ENCODE results near the gene PTPN14.

The PTPN14 gene

GRCh38 chr1:214391873-214392645 is 159.3 kb downstream of the PTPN14 start:
- no peak overlapping the region for H3K4me3 ChIP-seq (ENCODE audit: low read depth, low read length)
- H3K18ac ChIP-seq (ENCODE audit: low read length): no peak overlapping the region
- no peak overlapping the region for H3K4ac ChIP-seq (ENCODE audit: low read depth, low read length)
- H3K9ac ChIP-seq (ENCODE audit: low read length): no peak overlapping the region
- no peak overlapping the region for H4K12ac ChIP-seq (ENCODE audit: low read depth, low read length)
- no peak for DNase-seq
- H3K14ac ChIP-seq (ENCODE audit: low read length): no peak overlapping the region
- no peak overlapping the region for H3K4me2 ChIP-seq (ENCODE audit: low read length)
- no peak overlapping the region for H2AK5ac ChIP-seq (ENCODE audit: low read length)
- no peak overlapping the region for H3K27ac ChIP-seq (ENCODE audit: low read depth, low read length)
- peaks cover 23 to 36% of the 10 kb centered on the region in 2 experiments for H3K36me3 ChIP-seq (ENCODE audit: control insufficient read depth in 1 of 2, insufficient read depth in 2 of 2, low read length in 2 of 2)
- H3K27me3 ChIP-seq (ENCODE audit: insufficient read depth, low read length): no peaks in the 10 kb centered on the region
- no peak overlapping the region for H4K8ac ChIP-seq (ENCODE audit: low read depth, low read length)
- H2BK12ac ChIP-seq (ENCODE audit: low read length): no peak overlapping the region
- no peaks in the 10 kb centered on the region for H3K9me3 ChIP-seq (ENCODE audit: insufficient read depth, low read depth, low read length)
- no CpG with 5 or more reads among the region's 12 CpGs for WGBS (ENCODE audit: extremely low coverage, insufficient coverage, insufficient read length)
- no peak overlapping the region for H3K23ac ChIP-seq (ENCODE audit: low read length)
- no peaks in the 10 kb centered on the region for H3K79me1 ChIP-seq (ENCODE audit: low read length)
- H3K79me2 ChIP-seq (ENCODE audit: control insufficient read depth, insufficient read depth, low read length, poor library complexity): no peaks in the 10 kb centered on the region
- no peak overlapping the region for H2AFZ ChIP-seq (ENCODE audit: insufficient read depth, low read length, poor library complexity)
- H2BK5ac ChIP-seq (ENCODE audit: low read depth, low read length, poor library complexity): no peak overlapping the region
- no peak overlapping the region for H4K91ac ChIP-seq (ENCODE audit: low read depth, low read length)
- H3K4me1 ChIP-seq (ENCODE audit: control insufficient read depth in 1 of 2, insufficient read depth in 2 of 2, low read length in 2 of 2): peaks cover 0 to 4% of the 10 kb centered on the region in 2 experiments
- no peak overlapping the region for H2BK120ac ChIP-seq (ENCODE audit: insufficient read depth, low read length, poor library complexity)

GRCh38 chr1:214389734-214390133 is 161.7 kb downstream of the PTPN14 start:
- Histone ChIP-seq H2BK5ac (ENCODE audit: low read depth, low read length, poor library complexity) (no peak overlapping the region), H3K18ac (ENCODE audit: low read length) (no peak overlapping the region), H3K14ac (ENCODE audit: low read length) (no peak overlapping the region), H3K9me3 (ENCODE audit: insufficient read depth, low read depth, low read length) (no peaks in the 10 kb centered on the region), H3K4ac (ENCODE audit: low read depth, low read length) (no peak overlapping the region), H3K4me1 (ENCODE audit: control insufficient read depth in 1 of 2, insufficient read depth in 2 of 2, low read length in 2 of 2) (peaks cover 0 to 4% of the 10 kb centered on the region in 2 experiments), H2BK12ac (ENCODE audit: low read length) (no peak overlapping the region), H3K27me3 (ENCODE audit: insufficient read depth, low read length) (no peaks in the 10 kb centered on the region), H4K12ac (ENCODE audit: low read depth, low read length) (no peak overlapping the region), H3K79me1 (ENCODE audit: low read length) (peaks cover 1% of the 10 kb centered on the region), H3K9ac (ENCODE audit: low read length) (no peak overlapping the region), H3K79me2 (ENCODE audit: control insufficient read depth, insufficient read depth, low read length, poor library complexity) (no peaks in the 10 kb centered on the region), H3K27ac (ENCODE audit: low read depth, low read length) (no peak overlapping the region), H2AFZ (ENCODE audit: insufficient read depth, low read length, poor library complexity) (no peak overlapping the region), H3K23ac (ENCODE audit: low read length) (no peak overlapping the region), H3K4me2 (ENCODE audit: low read length) (no peak overlapping the region), H4K91ac (ENCODE audit: low read depth, low read length) (no peak overlapping the region), H3K36me3 (ENCODE audit: control insufficient read depth in 1 of 2, insufficient read depth in 2 of 2, low read length in 2 of 2) (peaks cover 26 to 39% of the 10 kb centered on the region in 2 experiments), H3K4me3 (ENCODE audit: low read depth, low read length) (no peak overlapping the region), H2BK120ac (ENCODE audit: insufficient read depth, low read length, poor library complexity) (no peak overlapping the region), H2AK5ac (ENCODE audit: low read length) (no peak overlapping the region), H4K8ac (ENCODE audit: low read depth, low read length) (no peak overlapping the region)
- WGBS (ENCODE audit: extremely low coverage, insufficient coverage, insufficient read length): no CpG with 5 or more reads among the region's 4 CpGs
- DNase-seq: no peak

- H2AK5ac ChIP-seq (ENCODE audit: low read length): no peak overlapping the region
- no CpG with 5 or more reads among the region's 14 CpGs for WGBS (ENCODE audit: extremely low coverage, insufficient coverage, insufficient read length)
- peak overlapping the region; percentile 8 for H3K27ac ChIP-seq (ENCODE audit: low read depth, low read length)
- H4K91ac ChIP-seq (ENCODE audit: low read depth, low read length): no peak overlapping the region
- peaks cover 36 to 41% of the 10 kb centered on the region in 2 experiments for H3K36me3 ChIP-seq (ENCODE audit: control insufficient read depth in 1 of 2, insufficient read depth in 2 of 2, low read length in 2 of 2)
- no peak overlapping the region for H3K23ac ChIP-seq (ENCODE audit: low read length)
- H2BK12ac ChIP-seq (ENCODE audit: low read length): no peak overlapping the region
- no peak overlapping the region for H4K8ac ChIP-seq (ENCODE audit: low read depth, low read length)
- no peak overlapping the region for H3K4ac ChIP-seq (ENCODE audit: low read depth, low read length)
- H3K27me3 ChIP-seq (ENCODE audit: insufficient read depth, low read length): no peaks in the 10 kb centered on the region
- peaks cover 1% of the 10 kb centered on the region for H3K79me1 ChIP-seq (ENCODE audit: low read length)
- H2AFZ ChIP-seq (ENCODE audit: insufficient read depth, low read length, poor library complexity): no peak overlapping the region
- H3K4me1 ChIP-seq (ENCODE audit: control insufficient read depth in 1 of 2, insufficient read depth in 2 of 2, low read length in 2 of 2): peaks cover 0 to 5% of the 10 kb centered on the region in 2 experiments
- H3K18ac ChIP-seq (ENCODE audit: low read length): no peak overlapping the region
- no peak overlapping the region for H3K4me3 ChIP-seq (ENCODE audit: low read depth, low read length)
- no peak overlapping the region for H3K14ac ChIP-seq (ENCODE audit: low read length)
- no peak for DNase-seq
- no peak overlapping the region for H4K12ac ChIP-seq (ENCODE audit: low read depth, low read length)
- H3K4me2 ChIP-seq (ENCODE audit: low read length): no peak overlapping the region
- no peaks in the 10 kb centered on the region for H3K9me3 ChIP-seq (ENCODE audit: insufficient read depth, low read depth, low read length)
- H3K9ac ChIP-seq (ENCODE audit: low read length): no peak overlapping the region
- no peak overlapping the region for H2BK120ac ChIP-seq (ENCODE audit: insufficient read depth, low read length, poor library complexity)
- no peaks in the 10 kb centered on the region for H3K79me2 ChIP-seq (ENCODE audit: control insufficient read depth, insufficient read depth, low read length, poor library complexity)
- H2BK5ac ChIP-seq (ENCODE audit: low read depth, low read length, poor library complexity): no peak overlapping the region
Measured at GRCh38 chr1:214386747-214387146, 164.7 kb downstream of the PTPN14 start.

GRCh38 chr1:214386333-214386732 is 165.1 kb downstream of the PTPN14 start:
- Histone ChIP-seq H2AK5ac (ENCODE audit: low read length) (no peak overlapping the region), H2BK12ac (ENCODE audit: low read length) (no peak overlapping the region), H3K4ac (ENCODE audit: low read depth, low read length) (no peak overlapping the region), H4K12ac (ENCODE audit: low read depth, low read length) (no peak overlapping the region), H3K4me1 (ENCODE audit: control insufficient read depth in 1 of 2, insufficient read depth in 2 of 2, low read length in 2 of 2) (peaks cover 0 to 6% of the 10 kb centered on the region in 2 experiments), H2AFZ (ENCODE audit: insufficient read depth, low read length, poor library complexity) (no peak overlapping the region), H3K27ac (ENCODE audit: low read depth, low read length) (peak overlapping the region; percentile 5), H2BK5ac (ENCODE audit: low read depth, low read length, poor library complexity) (no peak overlapping the region), H3K18ac (ENCODE audit: low read length) (no peak overlapping the region), H3K14ac (ENCODE audit: low read length) (no peak overlapping the region), H3K9me3 (ENCODE audit: insufficient read depth, low read depth, low read length) (no peaks in the 10 kb centered on the region), H3K4me3 (ENCODE audit: low read depth, low read length) (no peak overlapping the region), H3K9ac (ENCODE audit: low read length) (no peak overlapping the region), H3K36me3 (ENCODE audit: control insufficient read depth in 1 of 2, insufficient read depth in 2 of 2, low read length in 2 of 2) (peaks cover 36 to 41% of the 10 kb centered on the region in 2 experiments), H3K27me3 (ENCODE audit: insufficient read depth, low read length) (no peaks in the 10 kb centered on the region), H3K4me2 (ENCODE audit: low read length) (no peak overlapping the region), H3K23ac (ENCODE audit: low read length) (no peak overlapping the region), H2BK120ac (ENCODE audit: insufficient read depth, low read length, poor library complexity) (no peak overlapping the region), H3K79me1 (ENCODE audit: low read length) (peaks cover 1% of the 10 kb centered on the region), H4K8ac (ENCODE audit: low read depth, low read length) (no peak overlapping the region), H3K79me2 (ENCODE audit: control insufficient read depth, insufficient read depth, low read length, poor library complexity) (no peaks in the 10 kb centered on the region), H4K91ac (ENCODE audit: low read depth, low read length) (no peak overlapping the region)
- no peak for DNase-seq
- WGBS (ENCODE audit: extremely low coverage, insufficient coverage, insufficient read length): no CpG with 5 or more reads among the region's 7 CpGs
